Aorta (tissue), 5 donors: ENCODE data around the gene NABP1. TPM values are rescaled to one million over a fixed set of nuclear protein-coding genes. Genes with fewer than 3 reads are reported as not detected.

Experiments used
- ATAC-seq: fragments of 200-7000 bp; cut with Tn5 transposase; one replicate; pipeline ENCODE4 v1.9.1; 2022; ENCODE audit warnings: moderate library complexity; ENCODE audit not compliant: low FRiP score
- DNase-seq, 2 donors: peaks; one replicate each; pipeline ENCODE4 v3.0.0-alpha.2; 2020
- H3K27ac ChIP-seq, 2 donors: one replicate each; pipeline ENCODE4 v1.5.1; 2013; ENCODE audit warnings: low read length in 2 of 2, mild to moderate bottlenecking in 2 of 2, moderate library complexity in 2 of 2, control low read depth in 1 of 2, inconsistent platforms in 1 of 2, low read depth in 1 of 2
- H3K27me3 ChIP-seq, 2 donors: one replicate each; pipeline ENCODE4 v1.6.1; 2013; ENCODE audit warnings: control low read depth in 1 of 2, low read length in 1 of 2, mild to moderate bottlenecking in 1 of 2, moderate library complexity in 1 of 2; ENCODE audit not compliant: insufficient read depth in 2 of 2, control insufficient read depth in 1 of 2
- H3K36me3 ChIP-seq, 2 donors: one replicate each; pipeline ENCODE4 v1.6.1; 2013; ENCODE audit warnings: control low read depth in 1 of 2, low read length in 1 of 2, mild to moderate bottlenecking in 1 of 2; ENCODE audit not compliant: insufficient read depth in 2 of 2, control insufficient read depth in 1 of 2
- H3K4me1 ChIP-seq, 2 donors: one replicate each; pipeline ENCODE4 v1.6.1; 2013; ENCODE audit warnings: low read length in 2 of 2, control low read depth in 1 of 2, mild to moderate bottlenecking in 1 of 2, moderate library complexity in 1 of 2; ENCODE audit not compliant: insufficient read depth in 2 of 2, control insufficient read depth in 1 of 2
- H3K4me3 ChIP-seq, 2 donors: one replicate each; pipeline ENCODE4 v1.5.1; 2013; ENCODE audit warnings: low read length in 2 of 2, control low read depth in 1 of 2, mild to moderate bottlenecking in 1 of 2
- H3K9me3 ChIP-seq: one replicate; pipeline ENCODE4 v1.6.1; 2013; ENCODE audit warnings: mild to moderate bottlenecking, low read length; ENCODE audit not compliant: control insufficient read depth
- WGBS, 2 donors: extraction: QIAGEN DNeasy Blood & Tissue Kit; methylation state at CpG; one replicate each; pipeline ENCODE4 v1.1.7; 2013; 5-methylcytosine and 5-hydroxymethylcytosine counted together
- intact Hi-C, 2 donors: fragments of 100-400 bp; cut with DNase I; formaldehyde crosslinking; loops; one replicate each; pipeline versions ENCODE4 v1.14.2 to v1.15.0; 2022
- polyA plus RNA-seq, 2 donors: library from polyadenylated mRNA; stranded (reverse); fragments of 200-250 nt; gene quantifications; one replicate each; pipeline ENCODE4 v1.2.3, GENCODE V29; 2013
- total RNA-seq, 2 donors: library from RNA; stranded (reverse); fragmentation: NEBNext Ultra II Directional; extraction: Animal tissue kit (Norgen Biotek cat#: 25700); gene quantifications; one replicate each; pipeline ENCODE4 v1.2.1, GENCODE V29; 2021
- donor health status: healthy with polysubstance abuse.
- donor health status: Bipolar disorder and iron deficiency.
- donor health status: DM: no; HTN: no; CAD: no.
- donor health status: DM: no; HTN: no; CAD: no.
- donor health status: DM: yes; HTN: yes; CAD: no.

The NABP1 gene
- total and polyA plus RNA-seq, 4 donors, result 5.7 to 74.4 (median 38.9) TPM

- H3K9me3 ChIP-seq, result no peaks in the 10 kb centered on the region
- H3K4me3 ChIP-seq, result no peak overlapping the region
- intact Hi-C loops, result loop anchor here in 1 of 2 donors (5.0 kb wide), 1 partner anchor 64 kb away; no protein-coding TSS in a partner anchor
- WGBS, 2 donors, result 80 to 94% methylated on average over 1 of the region's 1 CpG
- DNase-seq (no peak), ATAC-seq (no peak)
- H3K4me1 ChIP-seq, result peaks cover 0 to 10% of the 10 kb centered on the region in 2 donors
- H3K27ac ChIP-seq, result no peak overlapping the region
- H3K36me3 ChIP-seq, result peaks cover 0 to 2% of the 10 kb centered on the region in 2 donors
- H3K27me3 ChIP-seq, result no peaks in the 10 kb centered on the region
Observed at GRCh38 chr2:191686729-191687128, 8.8 kb downstream of the NABP1 start.

- H3K4me1 ChIP-seq, result peaks cover 0 to 10% of the 10 kb centered on the region in 2 donors
- no peak overlapping the region for H3K4me3 ChIP-seq
- H3K27me3 ChIP-seq, result no peaks in the 10 kb centered on the region
- H3K9me3 ChIP-seq, result no peaks in the 10 kb centered on the region
- H3K27ac ChIP-seq, result no peak overlapping the region
- DNase-seq (no peak), ATAC-seq (no peak)
- H3K36me3 ChIP-seq, result no peaks in the 10 kb centered on the region
- intact Hi-C loops, result loop anchor here in 1 of 2 donors (5.0 kb wide), 1 partner anchor 66 kb away; no protein-coding TSS in a partner anchor
- 96 to 99% methylated on average over 6 of the region's 6 CpGs for WGBS, 2 donors
Observed at GRCh38 chr2:191687867-191688266, 9.9 kb downstream of the NABP1 start.

DNA sequence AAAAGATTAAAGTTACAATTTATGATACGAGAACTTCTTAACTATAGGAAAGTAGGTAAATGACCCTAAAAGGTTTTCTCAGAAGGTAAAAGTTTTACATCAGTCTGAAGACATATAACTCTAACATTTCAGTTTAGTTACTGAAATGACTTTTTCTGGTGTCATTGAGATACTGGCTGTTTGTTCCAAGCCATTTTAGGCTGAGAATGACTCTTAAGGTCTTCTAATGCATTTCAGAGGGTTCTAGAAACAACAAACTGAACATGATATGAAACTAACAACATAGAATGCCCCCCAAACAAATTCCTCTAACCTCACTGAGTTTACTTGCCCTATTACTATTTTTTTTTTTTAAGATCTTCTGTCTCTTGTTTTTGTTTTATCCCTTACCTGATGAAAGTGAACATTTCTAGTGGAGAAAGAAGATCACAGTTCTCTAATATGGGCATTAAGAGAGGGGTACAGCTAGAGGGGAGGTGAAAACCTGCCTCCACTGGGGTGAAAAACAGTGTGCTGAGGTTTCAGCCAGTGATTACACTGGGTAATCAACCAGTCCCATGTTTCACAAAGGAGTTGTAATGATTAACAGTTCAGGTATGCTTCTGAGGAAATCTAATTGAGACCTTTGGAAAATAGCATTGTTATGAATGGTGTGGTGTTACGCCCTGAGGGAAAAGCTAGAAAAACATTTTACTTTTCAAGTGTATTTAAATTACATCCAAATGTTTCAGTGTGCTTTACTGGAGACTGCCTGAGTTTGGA is 11.2 kb downstream of the NABP1 start:
- WGBS, 2 donors, result 61 to 65% methylated on average over 2 of the region's 2 CpGs
- H3K27me3 ChIP-seq, result no peaks in the 10 kb centered on the region
- no peak overlapping the region for H3K27ac ChIP-seq
- H3K36me3 ChIP-seq, result no peaks in the 10 kb centered on the region
- DNase-seq (no peak), ATAC-seq (no peak)
- intact Hi-C loops, result loop anchor here in 1 of 2 donors (5.0 kb wide), 1 partner anchor 67 kb away; no protein-coding TSS in a partner anchor
- H3K4me1 ChIP-seq, result peaks cover 2 to 10% of the 10 kb centered on the region in 2 donors
- H3K4me3 ChIP-seq, result no peak overlapping the region
- no peaks in the 10 kb centered on the region for H3K9me3 ChIP-seq

DNA sequence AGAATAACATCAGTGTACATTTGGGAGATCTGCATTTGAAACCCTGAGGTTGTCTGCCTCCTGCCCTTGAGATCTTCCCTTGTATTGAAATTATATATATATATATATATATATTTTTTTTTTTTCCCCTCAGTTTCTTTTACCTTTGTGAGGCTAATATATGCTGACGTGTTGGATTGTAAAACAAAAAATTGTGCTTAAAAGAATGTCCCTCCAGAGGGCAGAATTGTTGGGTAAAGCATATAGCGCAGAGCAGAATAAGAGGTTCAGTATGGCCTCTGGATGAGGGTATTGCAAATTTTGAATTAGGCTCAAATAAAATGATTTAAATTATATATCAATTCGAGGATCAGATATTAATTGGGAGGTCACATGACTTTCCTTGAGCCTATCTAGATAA is 12.4 kb downstream of the NABP1 start:
- WGBS, 2 donors, result 59 to 66% methylated on average over 3 of the region's 3 CpGs

DNA sequence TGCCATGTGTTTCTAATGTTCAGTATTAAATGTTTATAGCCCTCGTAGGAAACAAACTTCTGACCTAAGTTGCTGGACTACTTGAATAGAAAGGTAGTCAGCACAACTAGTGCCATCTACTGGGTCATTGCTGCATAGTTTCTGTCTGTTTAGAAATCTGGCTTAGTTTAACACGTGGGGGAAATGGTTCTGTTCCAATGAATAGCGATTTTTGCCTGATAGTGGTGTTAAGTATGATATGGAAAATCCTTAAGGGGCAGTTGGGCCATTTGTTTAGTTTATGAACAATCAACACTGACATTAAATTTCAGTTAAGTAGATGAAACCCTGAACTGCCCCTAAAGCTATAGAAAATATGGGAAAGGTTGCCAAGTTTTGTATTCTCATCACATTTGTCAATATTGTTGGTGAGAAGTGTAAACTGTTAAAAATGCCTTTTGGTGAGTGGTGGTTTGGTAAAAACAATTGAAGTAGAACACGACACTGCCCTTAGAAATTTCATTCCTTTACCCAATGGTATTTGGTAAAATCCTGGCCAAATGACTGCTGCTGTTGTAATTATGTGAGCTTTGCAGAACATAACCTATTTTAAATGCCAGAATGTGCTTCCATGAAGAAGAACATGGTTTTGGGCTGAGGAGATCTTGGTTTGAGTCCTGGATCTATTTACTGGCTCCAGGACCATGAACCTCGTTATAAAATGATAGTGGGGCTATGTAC is 13.2 kb downstream of the NABP1 start:
- intact Hi-C loops, result loop anchor here (2.0 kb wide), 1 partner anchor 124 kb away; no protein-coding TSS in a partner anchor

More for the DNA sequence above, 12.4 kb downstream of the NABP1 start:
- H3K4me3 ChIP-seq, result no peak overlapping the region
- H3K36me3 ChIP-seq, result no peaks in the 10 kb centered on the region
- no peaks in the 10 kb centered on the region for H3K9me3 ChIP-seq
- intact Hi-C loops, result loop anchor here (2.0 kb wide), 1 partner anchor 124 kb away; no protein-coding TSS in a partner anchor
- H3K4me1 ChIP-seq, result peaks cover 2 to 10% of the 10 kb centered on the region in 2 donors
- H3K27me3 ChIP-seq, result no peaks in the 10 kb centered on the region
- DNase-seq, result no peak
- no peak overlapping the region for H3K27ac ChIP-seq
- no peak for ATAC-seq

GRCh38 chr2:191691898-191692297 is 14.0 kb downstream of the NABP1 start:
- WGBS, 2 donors, result 92 to 93% methylated on average over 4 of the region's 4 CpGs
- ATAC-seq (no peak), DNase-seq (no peak)
- peaks cover 2 to 6% of the 10 kb centered on the region in 2 donors for H3K4me1 ChIP-seq
- no peaks in the 10 kb centered on the region for H3K9me3 ChIP-seq
- H3K27me3 ChIP-seq, result no peaks in the 10 kb centered on the region
- no peaks in the 10 kb centered on the region for H3K36me3 ChIP-seq
- intact Hi-C loops, result loop anchor here (2.0 kb wide), 1 partner anchor 125 kb away; no protein-coding TSS in a partner anchor
- H3K4me3 ChIP-seq, result no peak overlapping the region
- no peak overlapping the region for H3K27ac ChIP-seq

More for the DNA sequence above, 13.2 kb downstream of the NABP1 start:
- peaks cover 2 to 6% of the 10 kb centered on the region in 2 donors for H3K4me1 ChIP-seq
- 14 to 15% methylated on average over 5 of the region's 5 CpGs for WGBS, 2 donors
- DNase-seq (no peak), ATAC-seq (peak; percentile 88)
- no peak overlapping the region for H3K4me3 ChIP-seq
- H3K36me3 ChIP-seq, result no peaks in the 10 kb centered on the region
- H3K27ac ChIP-seq, result no peak overlapping the region
- H3K27me3 ChIP-seq, result no peaks in the 10 kb centered on the region
- H3K9me3 ChIP-seq, result no peaks in the 10 kb centered on the region

- intact Hi-C loops, result no loop called here
- Histone ChIP-seq H3K4me3 (no peak overlapping the region), H3K27me3 (no peaks in the 10 kb centered on the region), H3K27ac (no peak overlapping the region), H3K9me3 (no peaks in the 10 kb centered on the region), H3K36me3 (no peaks in the 10 kb centered on the region), H3K4me1 (peaks cover 2 to 6% of the 10 kb centered on the region in 2 donors)
- peak in 1 of 2 donors; percentile 45 for DNase-seq
- WGBS, 2 donors, result 25 to 30% methylated on average over 6 of the region's 6 CpGs
- ATAC-seq, result no peak
Observed at GRCh38 chr2:191692502-191693115, 14.7 kb downstream of the NABP1 start.

DNA sequence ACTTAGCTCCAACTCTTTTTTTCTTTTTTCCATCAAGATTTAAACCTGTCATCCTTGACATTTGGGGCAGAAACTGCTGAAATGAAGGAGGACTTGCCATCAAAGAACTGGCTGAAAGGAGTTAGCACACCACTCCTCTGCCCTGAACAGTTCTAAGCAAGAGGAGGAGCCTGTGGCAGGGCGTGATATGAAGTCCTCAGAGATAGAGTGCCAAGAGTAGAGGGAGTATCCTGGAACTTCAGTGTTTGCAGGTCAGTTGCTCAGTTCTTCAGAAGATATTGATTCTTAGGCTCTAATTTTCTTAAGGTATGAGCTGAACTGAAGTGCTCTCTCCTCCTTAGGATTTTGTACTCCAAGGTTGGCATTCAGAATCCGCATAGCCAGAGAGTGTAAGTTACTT is 15.2 kb downstream of the NABP1 start:
- no peak for DNase-seq
- no peaks in the 10 kb centered on the region for H3K9me3 ChIP-seq
- intact Hi-C loops, result no loop called here
- no peak overlapping the region for H3K27ac ChIP-seq
- no peaks in the 10 kb centered on the region for H3K27me3 ChIP-seq
- no peak for ATAC-seq
- H3K4me3 ChIP-seq, result no peak overlapping the region
- H3K36me3 ChIP-seq, result no peaks in the 10 kb centered on the region
- H3K4me1 ChIP-seq, result peaks cover 2 to 6% of the 10 kb centered on the region in 2 donors
- WGBS, 2 donors, result 39 to 44% methylated on average over 2 of the region's 2 CpGs
